ENCODE results near the gene GTF2F1.
"Not testable (repeated sequence)": the region's sequence is repeated elsewhere in the genome, so short reads cannot be mapped to it uniquely, and the experiment has no call there.

The GTF2F1 gene

DNA sequence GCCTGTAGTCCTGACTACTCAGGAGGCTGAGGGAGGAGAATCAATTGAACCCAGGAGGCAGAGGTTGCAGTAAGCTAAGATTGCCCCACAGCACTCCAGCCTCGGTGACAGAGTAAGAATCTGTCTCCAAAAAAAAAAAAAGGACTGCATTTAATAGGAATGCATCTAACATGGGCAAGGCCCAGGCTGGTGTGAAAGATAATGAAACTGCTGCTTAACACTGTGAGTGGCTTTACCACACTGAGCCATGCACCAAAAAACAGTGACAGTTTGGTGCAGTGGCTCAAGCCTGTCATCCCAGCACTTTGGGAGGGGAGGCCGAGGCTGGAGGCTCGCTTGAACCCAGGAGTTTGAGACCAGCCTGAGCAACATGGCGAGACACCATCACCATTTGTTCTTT lies 8.6 kb downstream of the GTF2F1 start:
- DNase-seq (ENCODE audit: low read depth in 2 of 2), result no peak

- DNase-seq (ENCODE audit: low read depth in 2 of 2), result no peak
These were observed 9.8 kb downstream of the GTF2F1 start for GRCh38 chr19:6383188-6383587.

DNA sequence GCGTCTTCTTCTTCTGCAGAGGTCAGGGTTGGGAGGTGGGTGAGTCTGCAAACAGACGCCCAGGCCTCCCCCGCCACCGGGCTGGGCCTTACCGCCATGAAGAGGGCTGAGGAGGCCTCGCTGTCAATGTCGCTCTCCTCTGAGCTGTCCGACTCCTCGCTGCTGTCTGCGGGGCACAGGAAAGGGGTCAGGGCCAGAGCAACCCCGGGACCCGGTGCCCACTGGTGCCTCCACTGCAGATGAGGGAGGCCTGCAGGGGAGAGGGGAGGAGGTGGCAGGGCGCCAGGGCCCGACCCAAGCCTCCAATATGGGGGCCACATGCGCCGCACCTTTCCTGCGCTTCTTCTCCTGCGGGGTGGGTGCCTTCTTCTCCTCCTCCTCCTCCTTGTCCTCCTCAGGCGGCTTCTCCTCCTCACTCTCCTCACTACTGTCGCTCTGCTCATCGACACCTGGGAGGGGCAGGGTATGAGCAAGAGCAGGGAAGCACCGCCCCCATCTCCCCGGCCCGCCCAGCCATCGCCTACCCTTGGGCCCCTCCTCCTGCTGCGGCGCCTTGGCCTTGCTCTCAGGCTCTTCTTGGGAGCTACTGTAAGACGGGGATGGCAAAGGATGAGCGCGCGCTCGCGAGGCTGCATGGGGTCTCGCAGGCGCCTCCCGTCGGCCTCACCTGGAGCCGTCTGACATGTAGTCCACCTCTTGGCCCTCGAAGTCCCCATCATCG lies 11.8 kb downstream of the GTF2F1 start:
- no peak for DNase-seq (ENCODE audit: low read depth in 2 of 2)

GRCh38 chr19:6379744-6380143 lies 13.2 kb downstream of the GTF2F1 start:
- DNase-seq (ENCODE audit: low read depth in 2 of 2), result no peak

DNA sequence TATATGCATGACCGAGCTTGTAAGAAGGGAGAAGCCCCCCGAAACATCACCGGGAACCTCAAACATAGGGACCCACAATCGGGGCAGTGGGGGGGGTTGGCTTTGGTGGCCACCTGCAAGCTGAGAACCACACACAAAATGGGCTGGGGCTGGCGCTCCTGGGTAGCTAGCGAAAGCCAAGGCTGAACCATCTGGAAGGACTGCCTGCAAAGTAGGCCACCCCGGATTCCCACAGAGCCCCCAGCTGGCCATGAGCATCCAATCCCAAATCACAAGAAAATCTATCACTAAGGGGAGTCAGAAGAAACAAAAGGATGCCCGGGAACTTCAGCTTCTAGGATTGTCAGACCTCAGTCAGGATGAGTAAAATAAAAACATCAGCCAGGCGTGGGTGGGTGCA lies 14.5 kb downstream of the GTF2F1 start:
- no peak for DNase-seq (ENCODE audit: low read depth in 2 of 2)

DNA sequence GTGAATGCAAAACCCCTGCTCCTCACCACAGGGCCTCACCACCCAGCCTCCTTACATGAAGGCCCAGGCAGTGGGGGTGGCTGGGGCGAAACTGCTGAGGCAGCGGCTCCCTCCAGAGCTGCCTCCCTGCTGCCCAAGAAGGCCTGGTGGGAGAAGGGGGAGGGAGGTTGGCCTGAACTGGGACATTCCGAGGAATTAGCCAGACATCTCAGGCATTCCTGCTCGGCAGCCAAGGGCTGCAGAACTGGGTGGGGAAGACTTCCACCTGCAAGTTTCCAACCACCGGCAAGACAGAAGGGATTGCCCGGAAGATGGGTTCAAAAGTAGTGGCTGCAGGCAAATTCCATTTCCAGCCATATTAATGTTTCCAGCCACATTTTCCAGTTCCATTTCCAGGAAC lies 14.9 kb downstream of the GTF2F1 start:
- DNase-seq (ENCODE audit: low read depth in 2 of 2), result peak; percentile 28 to 34

- no peak for DNase-seq (ENCODE audit: low read depth in 2 of 2)
These were observed 16.3 kb downstream of the GTF2F1 start for GRCh38 chr19:6376512-6377190.

DNA sequence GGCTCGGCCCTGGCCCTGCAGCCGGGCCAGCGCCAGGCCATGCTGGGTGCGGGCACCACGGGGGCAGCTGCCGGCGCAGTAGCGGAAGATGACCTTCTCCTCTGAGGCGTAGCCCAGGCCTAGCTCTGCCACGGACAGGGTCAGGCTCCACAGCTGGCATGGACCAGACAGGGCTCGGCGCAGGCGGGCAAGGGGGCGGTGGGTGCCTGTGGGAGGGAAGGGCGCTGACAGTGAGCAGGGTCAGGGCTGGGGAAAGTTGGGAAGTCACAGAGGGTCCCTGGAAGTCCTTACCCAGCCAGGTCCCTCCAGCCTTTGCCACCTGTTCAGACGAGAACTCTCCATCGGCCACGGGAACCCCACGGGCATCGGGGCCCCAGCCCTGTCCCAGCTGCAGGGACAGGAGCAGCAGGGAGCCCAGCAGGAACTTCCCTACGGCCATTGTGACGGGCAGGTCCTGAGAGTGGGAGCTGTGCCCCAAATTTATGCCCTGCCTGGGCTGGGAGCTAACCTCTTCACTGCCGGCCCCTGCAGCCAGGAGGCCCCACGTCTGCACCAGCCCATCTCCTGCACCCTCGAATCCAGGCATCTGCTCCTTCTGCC lies 17.5 kb downstream of the GTF2F1 start, which contains the start of gene PSPN:
Gene PSPN, minus strand, starts transcription at position 523 of the 600 bp plus-strand sequence. Its CDS starts 84 bp downstream, at position 439.
- no peak for DNase-seq (ENCODE audit: low read depth in 2 of 2)

DNA sequence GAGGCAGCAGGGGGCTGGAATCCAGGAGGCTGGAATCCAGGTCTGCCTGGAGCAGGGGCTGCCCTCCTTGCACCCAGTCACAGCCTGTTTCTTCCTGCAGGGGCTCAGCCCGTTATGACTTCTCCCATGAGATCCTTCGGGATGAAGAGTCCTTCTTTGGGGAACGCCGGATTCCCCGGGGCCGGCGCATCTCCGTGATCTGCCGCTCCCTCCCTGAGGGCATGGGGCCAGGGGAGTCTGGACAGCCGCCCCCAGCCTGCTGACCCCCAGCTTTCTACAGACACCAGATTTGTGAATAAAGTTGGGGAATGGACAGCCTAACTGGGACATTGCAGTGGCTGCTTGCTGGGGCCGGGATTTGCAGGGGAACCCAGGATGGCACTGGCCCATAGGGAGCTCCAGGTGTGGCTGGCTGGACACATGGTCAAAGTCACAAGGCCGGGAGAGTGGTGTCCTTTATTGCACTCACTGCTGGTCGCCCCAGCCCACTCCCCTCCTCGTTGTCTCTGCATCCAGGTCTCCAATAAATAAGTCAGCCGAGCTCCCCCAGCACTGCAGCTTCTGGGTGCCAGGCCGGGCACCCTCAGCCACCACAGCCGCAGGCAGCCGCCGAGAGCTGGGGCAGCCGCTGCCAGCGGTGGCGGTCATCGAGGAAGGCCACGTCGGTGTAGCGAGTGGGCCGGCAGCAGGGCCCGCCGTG lies 18.1 kb downstream of the GTF2F1 start:
- DNase-seq (ENCODE audit: low read depth in 2 of 2), result no peak

- DNase-seq (ENCODE audit: low read depth in 2 of 2), result no peak
These were observed 18.7 kb downstream of the GTF2F1 start for GRCh38 chr19:6374161-6374709.

DNA sequence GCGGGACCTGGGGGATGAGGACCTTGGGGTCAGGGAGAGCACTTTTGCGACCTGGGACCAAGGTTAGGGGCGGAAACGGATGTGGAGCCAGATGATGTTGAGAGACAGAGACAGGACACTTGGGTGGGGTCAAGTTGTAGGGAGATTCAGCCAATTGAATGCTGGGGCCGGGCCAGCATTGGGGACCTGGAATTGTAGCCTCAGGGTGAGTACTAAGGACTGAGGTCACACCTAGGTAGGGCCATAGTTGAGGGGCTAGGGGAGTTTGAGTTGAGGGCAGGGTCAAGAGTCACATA lies 19.2 kb downstream of the GTF2F1 start:
- DNase-seq (ENCODE audit: low read depth in 2 of 2), result no peak

- peak; percentile 96 for DNase-seq (ENCODE audit: low read depth in 2 of 2)
These were observed 19.7 kb downstream of the GTF2F1 start for GRCh38 chr19:6373096-6373812.

DNA sequence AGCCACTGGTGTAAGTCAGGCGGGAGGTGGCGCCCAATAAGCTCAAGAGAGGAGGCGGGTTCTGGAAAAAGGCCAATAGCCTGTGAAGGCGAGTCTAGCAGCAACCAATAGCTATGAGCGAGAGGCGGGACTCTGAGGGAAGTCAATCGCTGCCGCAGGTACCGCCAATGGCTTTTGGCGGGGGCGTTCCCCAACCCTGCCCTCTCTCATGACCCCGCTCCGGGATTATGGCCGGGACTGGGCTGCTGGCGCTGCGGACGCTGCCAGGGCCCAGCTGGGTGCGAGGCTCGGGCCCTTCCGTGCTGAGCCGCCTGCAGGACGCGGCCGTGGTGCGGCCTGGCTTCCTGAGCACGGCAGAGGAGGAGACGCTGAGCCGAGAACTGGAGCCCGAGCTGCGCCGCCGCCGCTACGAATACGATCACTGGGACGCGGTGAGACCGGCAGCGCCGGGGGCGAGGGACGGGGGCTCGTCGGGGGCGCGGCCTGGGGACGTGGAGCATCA lies 20.3 kb downstream of the GTF2F1 start, which contains the start of gene ALKBH7:
Gene ALKBH7, plus strand, starts transcription at position 201 of the 502 bp plus-strand sequence. Its CDS starts 27 bp downstream, at position 228.
- peak; percentile 100 for DNase-seq (ENCODE audit: low read depth in 2 of 2)

- no peak for DNase-seq (ENCODE audit: low read depth in 2 of 2)
These were observed 28.6 kb downstream of the GTF2F1 start for GRCh38 chr19:6364353-6364752.

GRCh38 chr19:6362351-6362801 lies 30.6 kb downstream of the GTF2F1 start:
- DNase-seq (ENCODE audit: low read depth in 2 of 2), result no peak

GRCh38 chr19:6362027-6362350 lies 31.0 kb downstream of the GTF2F1 start:
- DNase-seq (ENCODE audit: low read depth in 2 of 2), result no peak

DNA sequence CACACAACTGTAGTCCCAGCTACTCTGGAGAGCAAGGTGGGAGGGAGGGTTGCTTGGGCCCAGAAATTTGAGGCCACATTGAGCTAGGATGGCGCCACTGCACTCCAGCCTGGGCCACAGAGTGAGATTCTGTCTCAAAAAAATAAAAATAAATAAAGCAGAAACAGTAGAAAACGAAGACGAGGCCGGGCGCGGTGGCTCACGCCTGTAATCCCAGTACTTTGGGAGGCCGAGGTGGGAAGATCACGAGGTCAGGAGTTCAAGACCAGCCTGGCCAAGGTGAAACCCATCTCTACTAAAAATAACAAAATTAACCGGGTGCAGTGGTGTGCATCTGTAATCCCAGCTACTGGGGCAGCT lies 32.1 kb downstream of the GTF2F1 start:
- DNase-seq (ENCODE audit: low read depth in 2 of 2), result not testable (repeated sequence)

DNA sequence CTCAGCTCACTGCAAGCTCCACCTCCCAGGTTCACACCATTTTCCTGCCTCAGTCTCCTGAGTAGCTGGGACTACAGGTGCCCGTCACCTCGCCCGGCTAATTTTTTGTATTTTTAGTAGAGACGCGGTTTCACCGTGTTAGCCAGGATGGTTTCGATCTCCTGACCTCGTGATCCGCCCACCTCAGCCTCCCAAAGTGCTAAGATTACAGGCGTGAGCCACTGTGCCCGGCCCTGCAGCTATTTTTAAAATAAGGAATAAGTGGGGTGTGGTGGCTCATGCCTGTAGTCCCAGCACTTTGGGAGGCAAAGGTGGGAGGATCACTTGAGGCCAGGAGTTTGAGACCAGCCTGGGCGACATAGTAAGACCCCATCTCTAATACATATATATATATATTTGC lies 32.5 kb downstream of the GTF2F1 start:
- not testable (repeated sequence) for DNase-seq (ENCODE audit: low read depth in 2 of 2)

DNA sequence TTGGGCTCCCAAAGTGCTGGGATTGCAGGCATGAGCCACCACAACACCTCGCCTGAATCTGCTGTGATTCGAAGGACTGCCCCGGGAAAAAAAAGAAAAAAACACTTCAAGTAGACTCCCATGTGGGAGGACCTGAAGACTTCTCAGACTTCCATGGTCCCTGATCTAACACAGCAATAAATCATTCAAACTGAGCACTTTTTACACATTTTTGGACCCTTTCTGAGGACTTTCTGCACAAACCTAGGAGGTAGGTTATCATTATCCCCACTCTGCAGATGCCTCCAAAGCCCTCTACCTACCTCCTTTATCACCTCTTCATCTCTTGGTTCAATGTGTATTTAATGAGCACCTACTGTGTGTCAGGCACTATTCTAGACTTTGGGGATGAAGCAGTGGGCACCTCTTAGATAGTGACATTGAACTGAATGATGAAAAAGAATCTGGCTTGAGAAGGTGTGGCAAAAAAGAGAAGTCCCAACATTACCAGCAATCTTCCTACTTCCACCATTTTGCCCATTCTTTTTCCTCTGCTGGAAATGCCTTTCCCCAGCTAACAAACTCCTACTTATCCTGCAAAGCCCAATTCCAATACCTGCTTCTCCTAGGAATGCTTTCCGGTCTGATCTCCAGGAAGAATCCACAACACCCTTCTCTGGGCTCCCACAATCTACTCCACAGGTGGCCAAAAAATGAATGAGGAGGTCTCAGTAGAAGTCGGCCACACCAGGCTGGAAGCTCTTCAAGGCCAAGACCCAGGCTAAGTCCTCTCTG lies 33.2 kb downstream of the GTF2F1 start:
- DNase-seq (ENCODE audit: low read depth in 2 of 2), result no peak

- DNase-seq (ENCODE audit: low read depth in 2 of 2), result no peak
These were observed 35.0 kb downstream of the GTF2F1 start for GRCh38 chr19:6358003-6358402.

- DNase-seq (ENCODE audit: low read depth in 2 of 2), result no peak
These were observed 35.8 kb downstream of the GTF2F1 start for GRCh38 chr19:6357174-6357573.

All from fibroblast of skin of left quadriceps (primary cell).